ENCODE measurements around the gene PPP1R3G.

The PPP1R3G gene

DNA sequence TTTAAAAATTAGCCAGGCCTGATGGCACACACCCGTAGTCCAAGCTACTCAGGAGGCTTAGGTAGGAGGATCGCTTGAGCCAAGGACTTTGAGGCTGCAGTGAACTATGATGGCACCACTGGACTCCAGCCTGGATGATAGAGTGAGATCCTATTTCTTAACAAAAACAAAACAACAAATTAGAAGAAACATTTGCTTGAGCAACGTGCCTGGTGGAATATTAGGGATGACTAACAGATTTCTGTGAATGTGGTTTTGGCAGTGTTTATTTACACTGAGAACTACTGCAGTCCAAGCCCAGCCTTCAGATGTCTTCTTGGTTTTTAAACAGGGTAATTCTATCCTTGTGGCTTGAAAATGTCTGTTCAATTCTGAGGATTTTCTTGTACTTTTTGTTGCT is 9.2 kb downstream of the PPP1R3G start:
- no peak overlapping the region for H3K4me3 Mint-ChIP-seq

DNA sequence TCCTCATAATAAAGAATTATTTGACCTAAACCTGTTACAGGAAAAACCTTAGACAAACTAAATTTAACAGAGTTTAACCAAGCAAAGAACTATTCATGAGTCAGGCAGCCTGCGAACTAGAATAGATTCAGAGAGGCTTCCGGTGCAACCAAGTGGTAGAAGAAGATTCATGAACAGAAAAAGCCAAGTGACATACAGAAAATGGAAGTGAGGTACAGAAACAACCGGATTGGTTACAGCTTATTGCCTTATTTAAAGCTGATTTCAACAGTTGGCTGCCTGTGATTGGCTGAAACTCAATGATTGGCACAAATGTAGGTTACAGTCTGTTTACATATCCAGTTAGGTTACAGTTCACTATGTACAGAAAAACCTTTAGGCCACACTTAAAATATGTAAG is 10.1 kb downstream of the PPP1R3G start:
- Mint-ChIP-seq H3K4me1 (ENCODE audit: low read depth) (no peaks in the 10 kb centered on the region), H3K4me3 (no peak overlapping the region), H3K36me3 (ENCODE audit: low read depth) (no peaks in the 10 kb centered on the region), H3K27me3 (ENCODE audit: low read depth) (peaks cover 15% of the 10 kb centered on the region), H3K27ac (no peak overlapping the region), H3K9me3 (no peaks in the 10 kb centered on the region)

More for the DNA sequence above, 9.2 kb downstream of the PPP1R3G start:
- Mint-ChIP-seq H3K27ac (no peak overlapping the region), H3K4me1 (ENCODE audit: low read depth) (no peaks in the 10 kb centered on the region), H3K9me3 (no peaks in the 10 kb centered on the region), H3K36me3 (ENCODE audit: low read depth) (no peaks in the 10 kb centered on the region), H3K27me3 (ENCODE audit: low read depth) (peaks cover 18% of the 10 kb centered on the region)

GRCh38 chr6:5096482-5096881 is 11.3 kb downstream of the PPP1R3G start:
- H3K27me3 Mint-ChIP-seq (ENCODE audit: low read depth) = peaks cover 7% of the 10 kb centered on the region
- no peak overlapping the region for H3K4me3 Mint-ChIP-seq
- H3K9me3 Mint-ChIP-seq = no peaks in the 10 kb centered on the region
- H3K27ac Mint-ChIP-seq = no peak overlapping the region
- H3K4me1 Mint-ChIP-seq (ENCODE audit: low read depth) = no peaks in the 10 kb centered on the region
- no peaks in the 10 kb centered on the region for H3K36me3 Mint-ChIP-seq (ENCODE audit: low read depth)

DNA sequence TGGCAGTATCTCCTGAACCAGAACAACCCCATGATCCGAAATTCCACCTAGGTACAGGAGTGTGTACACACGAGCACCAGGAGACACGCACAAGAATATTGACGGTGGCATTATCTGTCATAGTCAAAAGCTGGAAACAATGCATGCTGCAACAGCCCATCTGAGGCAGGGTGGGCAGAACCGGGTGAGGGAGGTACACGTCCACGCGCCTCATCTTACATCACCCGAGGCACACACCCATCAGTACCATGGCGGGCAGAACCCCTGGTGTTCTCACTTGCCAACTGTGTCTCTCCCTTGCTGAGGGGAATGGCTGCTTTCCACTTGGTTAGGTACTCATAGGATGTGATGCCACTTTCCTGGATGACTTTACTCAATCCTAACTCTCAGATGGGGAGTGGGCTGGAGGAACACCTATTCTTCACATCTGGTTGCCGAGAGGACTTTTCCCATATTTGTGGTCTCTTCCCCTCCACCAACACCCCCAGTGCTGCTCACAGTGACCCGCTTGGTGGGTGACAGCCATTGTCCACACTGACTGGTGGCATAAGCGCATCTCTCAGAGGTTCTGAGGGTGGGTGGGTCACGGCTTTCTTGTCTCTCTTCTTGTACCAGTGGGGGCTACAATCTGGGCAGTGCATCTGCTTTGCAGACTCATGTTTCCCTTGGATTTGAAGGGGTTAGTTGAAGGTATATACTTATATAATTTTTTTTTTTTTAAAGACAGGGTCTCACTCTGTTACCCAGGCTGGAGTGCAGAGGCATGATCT is 13.5 kb downstream of the PPP1R3G start:
- H3K4me3 Mint-ChIP-seq = no peak overlapping the region
- no peaks in the 10 kb centered on the region for H3K9me3 Mint-ChIP-seq
- H3K27me3 Mint-ChIP-seq (ENCODE audit: low read depth) = no peaks in the 10 kb centered on the region
- peaks cover 3% of the 10 kb centered on the region for H3K4me1 Mint-ChIP-seq (ENCODE audit: low read depth)
- H3K27ac Mint-ChIP-seq = no peak overlapping the region
- H3K36me3 Mint-ChIP-seq (ENCODE audit: low read depth) = no peaks in the 10 kb centered on the region

DNA sequence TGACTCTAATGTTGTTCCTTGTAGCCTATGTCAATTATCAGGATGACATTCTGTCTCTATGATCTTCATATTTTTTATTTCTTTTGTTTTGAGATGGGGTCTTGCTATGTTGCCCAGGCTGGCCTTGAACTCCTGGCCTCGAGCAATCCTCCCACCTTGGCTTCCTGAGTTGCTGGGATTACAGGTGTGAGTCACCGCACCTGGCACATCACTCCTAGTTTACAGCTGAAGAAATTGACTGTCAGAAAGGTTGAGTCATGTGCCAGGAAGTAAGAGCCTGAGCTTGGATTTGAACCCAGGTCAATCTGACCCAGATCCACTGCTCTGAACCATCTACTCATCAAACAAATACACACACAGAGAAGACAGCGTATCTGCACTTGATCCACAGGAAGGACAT is 14.4 kb downstream of the PPP1R3G start:
- H3K27ac Mint-ChIP-seq = no peak overlapping the region
- H3K4me3 Mint-ChIP-seq = no peak overlapping the region
- H3K4me1 Mint-ChIP-seq (ENCODE audit: low read depth) = peaks cover 3% of the 10 kb centered on the region
- no peaks in the 10 kb centered on the region for H3K9me3 Mint-ChIP-seq
- no peaks in the 10 kb centered on the region for H3K36me3 Mint-ChIP-seq (ENCODE audit: low read depth)
- no peaks in the 10 kb centered on the region for H3K27me3 Mint-ChIP-seq (ENCODE audit: low read depth)

GRCh38 chr6:5100806-5101205 is 15.7 kb downstream of the PPP1R3G start:
- H3K4me3 Mint-ChIP-seq = no peak overlapping the region
- H3K9me3 Mint-ChIP-seq = no peaks in the 10 kb centered on the region
- H3K27ac Mint-ChIP-seq = no peak overlapping the region
- H3K36me3 Mint-ChIP-seq (ENCODE audit: low read depth) = no peaks in the 10 kb centered on the region
- no peaks in the 10 kb centered on the region for H3K27me3 Mint-ChIP-seq (ENCODE audit: low read depth)
- H3K4me1 Mint-ChIP-seq (ENCODE audit: low read depth) = peaks cover 3% of the 10 kb centered on the region

DNA sequence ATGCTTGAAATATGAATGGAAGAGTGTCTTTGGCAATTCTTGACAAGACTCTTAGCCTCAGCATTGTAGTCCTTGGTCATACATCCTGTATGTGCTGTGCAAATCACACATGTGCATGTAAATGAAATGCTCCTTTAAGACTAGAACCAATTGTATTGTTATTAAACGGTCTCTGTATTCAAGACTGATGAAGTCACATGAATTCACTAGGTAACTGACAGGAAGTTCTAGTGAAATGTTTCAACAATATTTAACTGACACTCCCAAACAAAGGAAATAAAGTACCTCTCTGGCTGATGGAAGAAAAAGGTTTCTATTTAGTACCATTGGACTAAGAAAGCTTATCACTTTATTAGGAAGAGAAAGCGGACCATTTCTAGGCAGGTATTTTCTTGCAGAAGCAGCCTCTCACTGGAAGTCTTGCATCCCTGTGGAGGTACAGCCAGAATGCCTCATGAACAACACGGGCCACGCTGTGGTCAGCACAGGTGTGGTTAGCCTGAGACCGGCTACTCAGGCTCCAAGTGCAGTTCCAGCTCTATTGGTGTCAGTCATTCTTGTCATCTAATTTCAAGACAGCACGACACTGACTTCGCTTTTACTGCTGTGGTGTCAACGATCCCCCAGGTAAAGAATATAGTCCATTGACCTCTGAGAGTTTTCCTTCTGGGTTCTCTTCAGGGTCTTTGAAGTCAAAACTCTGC is 17.3 kb downstream of the PPP1R3G start:
- no peak overlapping the region for H3K27ac Mint-ChIP-seq
- peaks cover 3% of the 10 kb centered on the region for H3K4me1 Mint-ChIP-seq (ENCODE audit: low read depth)
- H3K4me3 Mint-ChIP-seq = no peak overlapping the region
- H3K9me3 Mint-ChIP-seq = no peaks in the 10 kb centered on the region
- H3K36me3 Mint-ChIP-seq (ENCODE audit: low read depth) = no peaks in the 10 kb centered on the region
- H3K27me3 Mint-ChIP-seq (ENCODE audit: low read depth) = no peaks in the 10 kb centered on the region

DNA sequence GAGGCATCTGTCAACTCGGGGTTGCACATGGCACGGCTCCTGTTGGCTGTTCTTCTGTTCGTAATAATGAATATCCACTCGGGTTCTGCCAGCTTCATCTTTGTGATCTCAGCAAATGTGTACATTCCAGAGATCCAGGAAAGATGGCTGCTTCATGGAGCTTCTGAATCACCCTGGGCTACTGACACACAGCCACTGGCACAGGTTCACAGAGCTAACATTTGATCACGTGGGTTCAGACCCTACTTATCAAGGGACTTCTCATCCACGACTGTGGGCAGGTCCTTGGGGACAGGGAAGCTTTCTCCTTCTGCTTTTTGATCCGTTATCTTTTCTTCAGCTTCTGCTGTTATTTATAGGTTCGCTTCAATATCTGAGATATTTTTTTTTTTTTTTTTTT is 18.1 kb downstream of the PPP1R3G start:
- H3K36me3 Mint-ChIP-seq (ENCODE audit: low read depth) = no peaks in the 10 kb centered on the region
- no peak overlapping the region for H3K27ac Mint-ChIP-seq
- no peak overlapping the region for H3K4me3 Mint-ChIP-seq
- H3K27me3 Mint-ChIP-seq (ENCODE audit: low read depth) = no peaks in the 10 kb centered on the region
- no peaks in the 10 kb centered on the region for H3K9me3 Mint-ChIP-seq
- peaks cover 3% of the 10 kb centered on the region for H3K4me1 Mint-ChIP-seq (ENCODE audit: low read depth)

GRCh38 chr6:5104667-5105066 is 19.5 kb downstream of the PPP1R3G start:
- Mint-ChIP-seq H3K36me3 (ENCODE audit: low read depth) (no peaks in the 10 kb centered on the region), H3K27me3 (ENCODE audit: low read depth) (no peaks in the 10 kb centered on the region), H3K4me1 (ENCODE audit: low read depth) (peaks cover 3% of the 10 kb centered on the region), H3K4me3 (no peak overlapping the region), H3K9me3 (no peaks in the 10 kb centered on the region), H3K27ac (no peak overlapping the region)

GRCh38 chr6:5105146-5105545 is 20.0 kb downstream of the PPP1R3G start:
- Mint-ChIP-seq H3K9me3 (no peaks in the 10 kb centered on the region), H3K27me3 (ENCODE audit: low read depth) (no peaks in the 10 kb centered on the region), H3K27ac (no peak overlapping the region), H3K36me3 (ENCODE audit: low read depth) (no peaks in the 10 kb centered on the region), H3K4me1 (ENCODE audit: low read depth) (peaks cover 3% of the 10 kb centered on the region), H3K4me3 (no peak overlapping the region)

DNA sequence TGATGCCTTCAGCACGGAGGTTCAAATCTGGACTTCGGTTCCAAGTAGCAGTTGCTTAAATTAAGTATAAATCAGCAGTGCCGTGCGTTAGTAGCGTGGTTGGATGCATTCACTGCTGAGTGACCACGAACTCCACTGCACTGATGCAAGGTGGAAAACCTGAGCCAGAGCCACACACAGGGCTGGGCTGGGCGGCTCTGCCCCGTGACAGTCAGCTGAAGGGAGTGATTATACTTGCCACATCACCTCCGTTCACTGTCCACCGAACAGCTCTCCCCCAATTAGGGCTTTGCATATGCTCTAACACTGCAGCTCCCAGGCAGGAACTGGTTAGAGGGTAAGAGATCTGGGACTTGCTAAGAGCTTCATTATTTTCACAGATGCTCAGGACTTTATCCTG is 22.2 kb downstream of the PPP1R3G start:
- Mint-ChIP-seq H3K4me3 (no peak overlapping the region), H3K9me3 (no peaks in the 10 kb centered on the region), H3K4me1 (ENCODE audit: low read depth) (peaks cover 1% of the 10 kb centered on the region), H3K27ac (no peak overlapping the region), H3K36me3 (ENCODE audit: low read depth) (no peaks in the 10 kb centered on the region), H3K27me3 (ENCODE audit: low read depth) (no peaks in the 10 kb centered on the region)

- Mint-ChIP-seq H3K9me3 (no peaks in the 10 kb centered on the region), H3K36me3 (ENCODE audit: low read depth) (no peaks in the 10 kb centered on the region), H3K4me1 (ENCODE audit: low read depth) (no peaks in the 10 kb centered on the region), H3K27me3 (ENCODE audit: low read depth) (no peaks in the 10 kb centered on the region), H3K27ac (no peak overlapping the region), H3K4me3 (no peak overlapping the region)
These were observed 22.9 kb downstream of the PPP1R3G start for GRCh38 chr6:5108068-5108467.

GRCh38 chr6:5108536-5109150 is 23.5 kb downstream of the PPP1R3G start:
- no peaks in the 10 kb centered on the region for H3K27me3 Mint-ChIP-seq (ENCODE audit: low read depth)
- H3K9me3 Mint-ChIP-seq = no peaks in the 10 kb centered on the region
- no peak overlapping the region for H3K4me3 Mint-ChIP-seq
- H3K27ac Mint-ChIP-seq = no peak overlapping the region
- H3K4me1 Mint-ChIP-seq (ENCODE audit: low read depth) = no peaks in the 10 kb centered on the region
- H3K36me3 Mint-ChIP-seq (ENCODE audit: low read depth) = no peaks in the 10 kb centered on the region

GRCh38 chr6:5109436-5109835 is 24.3 kb downstream of the PPP1R3G start:
- Mint-ChIP-seq H3K4me3 (no peak overlapping the region), H3K36me3 (ENCODE audit: low read depth) (no peaks in the 10 kb centered on the region), H3K4me1 (ENCODE audit: low read depth) (no peaks in the 10 kb centered on the region), H3K27me3 (ENCODE audit: low read depth) (no peaks in the 10 kb centered on the region), H3K9me3 (no peaks in the 10 kb centered on the region), H3K27ac (no peak overlapping the region)

GRCh38 chr6:5110246-5110645 is 25.1 kb downstream of the PPP1R3G start:
- H3K27ac Mint-ChIP-seq = no peak overlapping the region
- no peaks in the 10 kb centered on the region for H3K27me3 Mint-ChIP-seq (ENCODE audit: low read depth)
- no peak overlapping the region for H3K4me3 Mint-ChIP-seq
- no peaks in the 10 kb centered on the region for H3K36me3 Mint-ChIP-seq (ENCODE audit: low read depth)
- no peaks in the 10 kb centered on the region for H3K4me1 Mint-ChIP-seq (ENCODE audit: low read depth)
- no peaks in the 10 kb centered on the region for H3K9me3 Mint-ChIP-seq

Measured in T-helper 1 cell treated with Interleukin-12 subunit alpha and Interleukin-12 subunit beta and Interleukin-4 antibody, amounts not matched to agents 30 μg/mL and 1 μg/mL, for 36 hours (primary cell).